GM12872 (cell line): Measurements from ENCODE around the gene FILIP1.
A peak's percentile ranks its signal among the peaks of the same experiment; 100 is the strongest.

Source experiments
- CTCF ChIP-seq: IDR thresholded peaks from 3 replicates; pipeline ENCODE4 v1.5.1; 2011; ENCODE audit warnings: low read depth, mild to moderate bottlenecking, low read length, moderate library complexity; ENCODE audit not compliant: insufficient read depth

FILIP1 gene

GRCh38 chr6:75305573-75305972 is 188.0 kb downstream of the FILIP1 start:
- TF ChIP-seq CTCF: no peak

GRCh38 chr6:75302280-75302679 is 191.3 kb downstream of the FILIP1 start:
- no peak for TF ChIP-seq CTCF

GRCh38 chr6:75301537-75301936 is 192.1 kb downstream of the FILIP1 start:
- TF ChIP-seq CTCF: no peak

- no peak for TF ChIP-seq CTCF
These were observed 192.5 kb downstream of the FILIP1 start for GRCh38 chr6:75301088-75301487.

GRCh38 chr6:75300531-75300855 is 193.1 kb downstream of the FILIP1 start:
- TF ChIP-seq CTCF: no peak

GRCh38 chr6:75299801-75300530 is 193.6 kb downstream of the FILIP1 start:
- no peak for TF ChIP-seq CTCF

DNA sequence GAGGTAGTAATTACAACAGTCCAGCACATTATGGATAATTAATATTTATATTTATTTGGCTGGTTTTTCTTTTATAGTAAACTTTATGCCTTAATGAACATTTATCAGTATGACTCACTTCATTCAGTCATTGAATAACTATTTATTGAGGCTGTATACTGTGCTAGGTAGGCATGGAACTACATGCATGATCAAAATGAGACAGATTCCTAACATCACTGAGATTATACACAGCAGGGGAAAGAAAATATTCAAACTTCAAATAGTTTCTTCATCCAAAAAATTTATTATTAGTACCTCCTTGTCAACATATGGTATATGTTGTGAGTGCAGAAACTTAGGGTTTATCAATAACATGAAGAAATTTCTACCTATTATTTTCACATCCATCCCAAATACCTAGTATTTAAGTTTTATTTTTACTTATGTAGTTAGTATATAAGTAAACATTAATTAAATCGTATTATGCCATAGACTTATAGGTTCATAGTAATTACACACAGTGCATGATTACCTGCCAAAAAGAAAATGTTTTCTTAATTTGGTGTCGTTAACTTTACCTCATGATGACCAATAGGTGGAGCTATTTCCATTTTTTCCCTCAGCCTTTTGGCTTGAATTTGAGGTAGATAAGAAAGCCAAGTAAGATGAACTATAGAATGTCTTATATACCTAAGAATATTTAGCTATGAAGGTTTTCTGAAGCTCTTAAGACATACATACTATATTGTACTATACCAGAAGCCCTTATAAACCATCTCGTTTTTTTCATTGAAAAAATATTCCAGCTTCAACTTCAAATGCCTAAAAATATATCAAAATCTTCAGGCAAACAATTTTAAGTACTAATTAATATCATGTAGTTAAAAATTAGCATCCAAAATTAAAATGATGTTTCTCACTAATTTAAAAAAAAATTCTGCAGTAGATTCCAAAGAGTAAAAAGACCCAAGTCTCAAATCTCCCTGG is 196.5 kb downstream of the FILIP1 start:
- TF ChIP-seq CTCF: peak; percentile 52
